ENCODE data around the gene ARHGAP25. TPM values are rescaled to one million over a fixed set of nuclear protein-coding genes. Genes with fewer than 3 reads are reported as not detected.

Gene ARHGAP25
- total RNA-seq, 1 experiment from 2014 or later: 6.2 TPM

DNA sequence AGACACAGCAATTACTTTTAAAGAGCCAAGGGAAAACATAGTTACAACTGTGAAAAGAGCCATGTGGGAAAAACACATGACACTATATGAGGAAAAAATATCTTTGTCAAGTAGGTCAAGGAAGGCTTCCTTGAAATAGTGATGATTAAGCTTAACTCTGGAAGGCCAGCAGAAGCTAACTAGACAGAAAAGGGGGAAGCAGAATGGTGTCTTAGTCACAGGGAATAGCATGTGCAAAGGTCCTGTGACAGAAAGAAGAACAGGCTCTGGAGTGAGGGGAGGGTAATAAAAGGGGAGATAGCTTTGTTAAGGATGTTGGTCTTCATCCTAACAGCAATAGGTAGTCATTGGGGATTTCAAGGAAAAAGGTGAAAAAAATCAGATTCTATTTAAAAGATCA lies 64.0 kb downstream of the ARHGAP25 start:
- POLR2A ChIA-PET (ENCODE audit: low non-redundant PET): no interaction called here
- BruUV-seq (replicated peaks): no TSS peak
- CTCF ChIA-PET: no interaction called here

DNA sequence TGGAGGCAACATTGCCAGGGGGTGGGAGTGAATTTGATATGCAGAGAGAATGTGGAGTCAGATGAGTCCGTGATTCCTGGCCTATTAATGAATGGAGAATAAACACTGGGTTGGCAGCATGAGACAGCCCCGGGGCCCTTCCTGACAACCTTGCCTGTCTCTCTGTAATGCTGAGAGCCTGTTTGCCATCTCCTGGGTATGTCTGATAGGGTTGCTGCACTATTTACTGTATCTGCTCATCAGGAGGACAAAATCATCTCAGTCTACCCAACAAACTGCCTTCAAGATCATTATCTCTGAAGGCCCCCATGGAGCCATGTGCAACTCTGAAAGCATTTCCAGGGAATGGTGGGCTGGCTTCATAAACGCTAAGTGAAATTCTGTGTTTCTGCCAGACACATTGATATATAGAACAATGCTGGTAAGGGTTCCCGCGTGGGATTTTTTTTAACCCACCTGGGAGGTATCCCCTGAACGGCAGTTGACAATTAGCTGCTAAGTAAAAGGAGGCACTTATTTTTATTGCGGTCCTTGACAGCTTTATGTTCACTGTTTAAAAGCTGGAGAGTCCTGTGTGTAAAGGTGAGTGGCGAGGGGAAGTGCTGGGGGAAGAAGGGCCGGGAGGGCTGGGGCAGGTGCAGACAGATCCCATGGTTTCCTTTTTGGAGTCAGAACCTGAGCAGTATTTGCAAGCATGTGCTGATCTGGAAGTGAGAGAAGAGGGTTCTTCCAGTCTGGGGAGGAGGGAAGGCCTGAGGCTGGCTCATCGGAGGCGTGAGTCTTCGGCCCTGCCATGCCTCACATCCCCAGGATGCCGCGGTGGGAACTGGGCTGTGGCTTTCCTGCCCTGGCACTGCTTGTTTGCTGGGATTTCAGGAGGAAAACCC lies 64.8 kb downstream of the ARHGAP25 start:
- Histone ChIP-seq H3K27me3 (replicated peaks; ENCODE audit: insufficient read depth, low read depth, low read length, poor library complexity) (no peaks in the 10 kb centered on the region), H3K27ac (ENCODE audit: low read depth, low read length, poor library complexity, severe bottlenecking) (no peak overlapping the region), H3K4me1 (ENCODE audit: insufficient read depth, low read length, poor library complexity, severe bottlenecking) (peaks cover 7% of the 10 kb centered on the region), H3K36me3 (ENCODE audit: insufficient read depth, low read length, poor library complexity, severe bottlenecking) (no peaks in the 10 kb centered on the region), H3K9me3 (ENCODE audit: low read depth, low read length, poor library complexity, severe bottlenecking) (no peaks in the 10 kb centered on the region), H3K4me3 (ENCODE audit: low read depth, low read length, poor library complexity, severe bottlenecking) (no peak overlapping the region)
- DNase-seq (ENCODE audit: low spot score): no peak
- ChIA-PET CTCF (no interaction called here), POLR2A (ENCODE audit: low non-redundant PET) (no interaction called here)
- BruUV-seq (replicated peaks): no TSS peak
- no peak for TF ChIP-seq EZH2 (IDR thresholded peaks at IDR 0.05; ENCODE audit: borderline replicate concordance, low read depth, low read length, poor library complexity, severe bottlenecking)
- TF ChIP-seq, protein P1, sequence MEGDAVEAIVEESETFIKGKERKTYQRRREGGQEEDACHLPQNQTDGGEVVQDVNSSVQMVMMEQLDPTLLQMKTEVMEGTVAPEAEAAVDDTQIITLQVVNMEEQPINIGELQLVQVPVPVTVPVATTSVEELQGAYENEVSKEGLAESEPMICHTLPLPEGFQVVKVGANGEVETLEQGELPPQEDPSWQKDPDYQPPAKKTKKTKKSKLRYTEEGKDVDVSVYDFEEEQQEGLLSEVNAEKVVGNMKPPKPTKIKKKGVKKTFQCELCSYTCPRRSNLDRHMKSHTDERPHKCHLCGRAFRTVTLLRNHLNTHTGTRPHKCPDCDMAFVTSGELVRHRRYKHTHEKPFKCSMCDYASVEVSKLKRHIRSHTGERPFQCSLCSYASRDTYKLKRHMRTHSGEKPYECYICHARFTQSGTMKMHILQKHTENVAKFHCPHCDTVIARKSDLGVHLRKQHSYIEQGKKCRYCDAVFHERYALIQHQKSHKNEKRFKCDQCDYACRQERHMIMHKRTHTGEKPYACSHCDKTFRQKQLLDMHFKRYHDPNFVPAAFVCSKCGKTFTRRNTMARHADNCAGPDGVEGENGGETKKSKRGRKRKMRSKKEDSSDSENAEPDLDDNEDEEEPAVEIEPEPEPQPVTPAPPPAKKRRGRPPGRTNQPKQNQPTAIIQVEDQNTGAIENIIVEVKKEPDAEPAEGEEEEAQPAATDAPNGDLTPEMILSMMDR (conservative IDR thresholded peaks at IDR 0.05; ENCODE audit: low read depth, low read length): no peak
- intact Hi-C loops (cut with micrococcal nuclease; ENCODE audit: unreplicated experiment): no loop called here

More for the DNA sequence above, 64.0 kb downstream of the ARHGAP25 start:
- no peaks in the 10 kb centered on the region for H3K27me3 ChIP-seq (replicated peaks; ENCODE audit: insufficient read depth, low read depth, low read length, poor library complexity)
- DNase-seq (ENCODE audit: low spot score): no peak
- TF ChIP-seq EZH2 (IDR thresholded peaks at IDR 0.05; ENCODE audit: borderline replicate concordance, low read depth, low read length, poor library complexity, severe bottlenecking): no peak
- TF ChIP-seq, protein P1 (conservative IDR thresholded peaks at IDR 0.05; ENCODE audit: low read depth, low read length): no peak
- intact Hi-C loops (cut with micrococcal nuclease; ENCODE audit: unreplicated experiment): no loop called here
- H3K4me3 ChIP-seq (ENCODE audit: low read depth, low read length, poor library complexity, severe bottlenecking): no peak overlapping the region
- H3K9me3 ChIP-seq (ENCODE audit: low read depth, low read length, poor library complexity, severe bottlenecking): no peaks in the 10 kb centered on the region
- H3K4me1 ChIP-seq (ENCODE audit: insufficient read depth, low read length, poor library complexity, severe bottlenecking): peaks cover 7% of the 10 kb centered on the region
- H3K36me3 ChIP-seq (ENCODE audit: insufficient read depth, low read length, poor library complexity, severe bottlenecking): no peaks in the 10 kb centered on the region
- no peak overlapping the region for H3K27ac ChIP-seq (ENCODE audit: low read depth, low read length, poor library complexity, severe bottlenecking)

DNA sequence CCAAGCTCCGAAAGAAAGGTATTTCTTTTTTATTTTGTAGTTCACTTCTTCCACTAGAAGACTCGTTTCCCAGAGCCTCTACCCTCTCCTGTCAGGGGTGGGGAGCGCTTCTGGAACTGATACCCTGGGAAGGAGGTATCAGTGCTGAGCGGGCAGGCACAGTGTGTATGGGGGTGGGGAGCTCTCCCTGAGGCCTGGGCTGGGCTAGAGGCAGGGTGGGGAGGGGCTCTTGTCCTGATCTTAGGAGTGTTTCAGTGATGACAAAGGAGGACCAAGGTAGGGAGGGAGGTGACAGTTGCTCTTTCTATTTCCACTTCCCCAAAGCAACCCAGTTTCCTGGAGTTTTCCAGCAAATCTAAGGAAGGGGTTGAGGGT lies 65.4 kb downstream of the ARHGAP25 start:
- no peaks in the 10 kb centered on the region for H3K27me3 ChIP-seq (replicated peaks; ENCODE audit: insufficient read depth, low read depth, low read length, poor library complexity)
- peaks cover 7% of the 10 kb centered on the region for H3K4me1 ChIP-seq (ENCODE audit: insufficient read depth, low read length, poor library complexity, severe bottlenecking)
- no peak for DNase-seq (ENCODE audit: low spot score)
- ChIA-PET POLR2A (ENCODE audit: low non-redundant PET) (interaction anchor here (0.6 kb wide), 1 partner anchor 386 kb away, joined by 3 read pairs; no protein-coding TSS in a partner anchor), CTCF (no interaction called here)
- intact Hi-C loops (cut with micrococcal nuclease; ENCODE audit: unreplicated experiment): no loop called here
- no peaks in the 10 kb centered on the region for H3K9me3 ChIP-seq (ENCODE audit: low read depth, low read length, poor library complexity, severe bottlenecking)
- TF ChIP-seq, protein P1 (conservative IDR thresholded peaks at IDR 0.05; ENCODE audit: low read depth, low read length): no peak
- no peak for TF ChIP-seq EZH2 (IDR thresholded peaks at IDR 0.05; ENCODE audit: borderline replicate concordance, low read depth, low read length, poor library complexity, severe bottlenecking)
- no peaks in the 10 kb centered on the region for H3K36me3 ChIP-seq (ENCODE audit: insufficient read depth, low read length, poor library complexity, severe bottlenecking)
- no peak overlapping the region for H3K27ac ChIP-seq (ENCODE audit: low read depth, low read length, poor library complexity, severe bottlenecking)
- H3K4me3 ChIP-seq (ENCODE audit: low read depth, low read length, poor library complexity, severe bottlenecking): no peak overlapping the region
- BruUV-seq (replicated peaks): no TSS peak

All from A673 (cell line).